HG03521 (cell line): ENCODE results near the gene NEO1.

Source experiments
- ATAC-seq: cut with Tn5 transposase; IDR thresholded peaks from one replicate; pipeline ENCODE4 v1.9.1; 2021; ENCODE audit warnings: mild to moderate bottlenecking, moderate library complexity; ENCODE audit not compliant: unreplicated experiment

Gene NEO1

DNA sequence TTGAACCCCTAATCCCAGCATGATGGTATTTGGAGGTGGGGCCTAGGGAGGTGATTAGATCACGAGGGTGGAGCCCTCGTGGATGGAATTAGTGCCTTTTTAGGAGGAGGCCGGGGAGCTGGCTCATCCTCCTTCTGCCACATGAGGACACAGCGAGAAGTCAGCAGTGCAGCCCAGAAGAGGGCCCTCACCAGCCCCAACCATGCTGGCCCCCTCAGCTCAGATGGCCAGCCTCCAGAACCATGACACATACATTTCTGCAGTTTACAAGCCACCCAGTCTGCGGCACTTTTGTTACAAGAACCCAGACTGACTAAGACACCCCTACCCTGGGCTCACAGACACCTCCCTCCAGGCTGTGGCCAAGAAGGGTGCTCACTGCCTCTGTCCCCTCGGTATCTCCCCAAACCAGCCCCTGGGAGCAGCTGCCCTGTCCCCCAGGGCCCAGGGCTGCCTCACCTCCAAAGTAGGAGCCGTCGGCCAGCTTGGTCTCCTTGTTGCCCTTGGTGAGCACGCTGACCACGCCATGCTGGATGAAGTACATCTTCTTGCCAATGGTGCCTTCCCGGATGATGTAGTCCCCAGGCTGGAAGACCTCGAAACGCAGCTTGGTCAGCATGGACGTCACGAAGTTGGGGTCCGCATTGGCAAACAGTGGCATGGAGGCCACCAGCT, 272.4 kb downstream of the NEO1 start:
- no peak for ATAC-seq

GRCh38 chr15:73325191-73325861, 273.1 kb downstream of the NEO1 start:
- no peak for ATAC-seq

DNA sequence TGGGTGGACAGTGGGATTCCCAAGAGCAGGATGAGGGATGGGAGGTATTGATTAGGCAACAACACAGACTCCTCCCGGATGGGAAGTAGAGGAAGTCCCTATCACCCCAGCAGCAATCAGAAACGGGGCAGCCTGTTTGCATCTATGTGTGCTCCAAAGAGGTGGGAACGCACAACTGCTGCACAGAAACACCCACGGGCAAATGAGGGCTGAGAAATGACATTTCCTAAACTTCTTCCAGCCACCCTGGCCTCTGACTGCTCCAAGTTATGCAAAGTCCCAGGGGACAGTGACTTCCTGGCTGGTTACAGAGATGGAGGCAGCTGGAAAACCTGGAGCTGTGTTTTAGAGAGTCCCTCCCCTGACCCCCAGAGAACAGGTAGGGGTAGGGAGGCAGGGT, 273.9 kb downstream of the NEO1 start:
- ATAC-seq, result no peak

DNA sequence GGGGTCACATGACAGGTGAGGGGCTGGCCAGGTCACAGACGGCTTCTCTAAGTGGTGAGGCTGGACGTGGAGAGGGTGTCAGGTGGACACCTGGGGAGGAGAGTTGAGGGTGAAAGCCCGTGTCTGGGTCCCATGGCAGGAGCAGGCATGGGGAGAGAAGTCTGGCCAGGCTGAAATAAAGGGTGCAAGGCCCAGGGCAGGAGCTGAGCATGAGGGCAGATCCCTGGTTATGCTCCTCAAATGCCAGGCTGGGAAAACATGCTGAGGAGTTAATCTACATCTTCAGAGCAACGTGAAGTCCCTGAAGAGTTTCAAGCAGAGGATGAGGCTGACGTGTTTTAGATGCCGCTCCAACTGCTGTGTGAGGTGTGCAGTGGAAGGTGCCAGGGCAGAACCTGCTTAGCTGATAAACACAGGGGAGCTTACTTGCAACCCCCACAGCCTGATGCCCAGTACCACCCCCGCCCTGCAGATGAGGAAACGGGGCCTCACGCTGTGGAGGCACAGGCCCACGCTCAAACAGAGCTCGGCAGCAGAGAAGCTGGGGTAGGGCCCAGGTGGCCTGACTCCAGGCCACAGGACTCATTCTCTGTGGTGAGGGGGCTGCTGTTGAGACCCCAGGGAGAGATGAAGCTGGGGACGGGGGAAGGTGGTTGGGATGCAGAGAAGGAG, 276.0 kb downstream of the NEO1 start:
- no peak for ATAC-seq

- no peak for ATAC-seq
These were observed 276.7 kb downstream of the NEO1 start for GRCh38 chr15:73328981-73329380.

GRCh38 chr15:73329501-73330200, 277.4 kb downstream of the NEO1 start:
- ATAC-seq, result no peak

DNA sequence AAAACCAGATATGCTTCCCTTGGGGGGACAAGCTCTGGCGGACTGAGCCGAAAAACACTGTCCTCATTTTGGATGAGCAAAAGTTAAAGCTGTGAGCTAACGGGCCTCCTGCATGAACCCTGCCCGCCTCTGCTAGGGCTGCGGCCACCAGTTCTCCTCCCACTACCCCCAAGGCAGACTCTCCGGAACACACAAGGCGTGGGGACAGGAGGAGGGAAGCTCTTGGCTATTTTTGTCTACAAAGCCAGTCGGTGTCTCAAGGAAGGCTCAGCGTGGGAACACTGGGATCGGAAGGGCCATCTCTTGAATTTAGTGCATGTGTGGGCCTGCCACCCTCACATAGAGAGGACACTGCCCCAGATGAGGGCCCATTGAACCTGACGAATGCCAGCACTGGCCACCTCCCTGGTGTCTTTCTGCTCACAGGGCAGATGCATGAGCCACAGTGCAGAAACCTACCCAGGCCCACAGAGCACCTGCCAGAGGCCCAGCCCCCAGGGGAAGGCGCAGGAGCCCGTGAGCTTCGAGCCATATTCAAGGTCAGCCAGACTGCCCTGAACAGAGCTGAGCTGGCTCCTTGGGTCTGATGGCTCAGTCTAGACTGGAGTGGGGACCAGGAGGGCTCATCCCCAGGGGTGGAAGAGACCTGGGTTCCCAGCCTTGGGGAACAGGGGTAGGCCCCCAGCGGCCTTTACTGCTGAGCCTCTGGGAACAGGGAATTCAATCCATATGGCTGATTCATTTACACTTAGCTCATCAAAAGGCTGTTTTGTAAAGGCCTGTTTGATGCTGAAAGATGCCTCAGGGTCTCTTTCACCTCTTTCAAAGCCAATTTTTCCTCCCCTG, 278.2 kb downstream of the NEO1 start:
- ATAC-seq, result no peak

DNA sequence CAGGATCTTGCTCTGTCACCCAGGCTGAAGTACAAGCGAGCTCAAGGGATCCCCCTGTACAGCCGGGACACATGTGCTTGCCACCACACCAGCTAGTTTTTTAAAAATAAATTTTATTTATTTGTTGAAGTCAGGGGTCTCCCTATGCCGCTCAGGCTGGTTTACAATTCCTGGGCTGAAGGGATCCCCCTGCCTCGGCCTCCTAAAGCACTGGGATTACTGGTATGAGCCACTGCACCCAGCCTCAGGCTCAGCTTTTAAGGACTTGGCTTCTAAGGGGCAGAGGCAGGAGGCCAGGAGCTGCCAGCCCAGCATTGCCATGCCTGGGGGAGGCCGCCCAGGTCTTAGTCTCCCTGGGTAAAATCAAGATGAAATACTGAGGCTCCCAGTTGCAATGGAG, 279.2 kb downstream of the NEO1 start:
- no peak for ATAC-seq

- no peak for ATAC-seq
These were observed 280.0 kb downstream of the NEO1 start for GRCh38 chr15:73331991-73332925.

GRCh38 chr15:73333001-73333400, 280.7 kb downstream of the NEO1 start:
- no peak for ATAC-seq

- ATAC-seq, result no peak
These were observed 281.8 kb downstream of the NEO1 start for GRCh38 chr15:73334086-73334485.

DNA sequence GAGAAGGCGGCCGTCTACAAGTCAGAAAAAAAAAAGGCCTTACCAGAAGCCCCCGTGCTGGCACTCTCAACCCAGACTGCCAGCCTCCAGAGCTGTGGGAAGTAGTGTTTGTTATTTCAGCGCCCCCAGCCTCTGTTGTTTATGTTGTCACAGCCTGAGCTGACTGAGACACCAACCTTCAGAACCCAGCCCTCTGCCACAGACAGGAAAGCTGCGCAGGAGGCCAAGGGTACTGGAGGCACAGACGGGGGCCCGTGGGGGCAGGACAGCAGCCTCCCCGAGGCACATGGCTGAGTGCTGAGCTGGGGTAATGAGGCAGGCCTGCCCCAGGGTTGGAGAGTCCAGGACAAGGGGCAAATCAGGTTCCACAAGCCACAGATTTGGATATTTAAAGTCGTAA, 282.8 kb downstream of the NEO1 start:
- ATAC-seq, result no peak

- no peak for ATAC-seq
These were observed 283.2 kb downstream of the NEO1 start for GRCh38 chr15:73335471-73335870.

GRCh38 chr15:73336756-73337155, 284.5 kb downstream of the NEO1 start:
- ATAC-seq, result no peak

- no peak for ATAC-seq
These were observed 284.9 kb downstream of the NEO1 start for GRCh38 chr15:73337187-73337586.

- ATAC-seq, result no peak
These were observed 285.8 kb downstream of the NEO1 start for GRCh38 chr15:73338058-73338457.

- ATAC-seq, result no peak
These were observed 286.5 kb downstream of the NEO1 start for GRCh38 chr15:73338606-73339374.

DNA sequence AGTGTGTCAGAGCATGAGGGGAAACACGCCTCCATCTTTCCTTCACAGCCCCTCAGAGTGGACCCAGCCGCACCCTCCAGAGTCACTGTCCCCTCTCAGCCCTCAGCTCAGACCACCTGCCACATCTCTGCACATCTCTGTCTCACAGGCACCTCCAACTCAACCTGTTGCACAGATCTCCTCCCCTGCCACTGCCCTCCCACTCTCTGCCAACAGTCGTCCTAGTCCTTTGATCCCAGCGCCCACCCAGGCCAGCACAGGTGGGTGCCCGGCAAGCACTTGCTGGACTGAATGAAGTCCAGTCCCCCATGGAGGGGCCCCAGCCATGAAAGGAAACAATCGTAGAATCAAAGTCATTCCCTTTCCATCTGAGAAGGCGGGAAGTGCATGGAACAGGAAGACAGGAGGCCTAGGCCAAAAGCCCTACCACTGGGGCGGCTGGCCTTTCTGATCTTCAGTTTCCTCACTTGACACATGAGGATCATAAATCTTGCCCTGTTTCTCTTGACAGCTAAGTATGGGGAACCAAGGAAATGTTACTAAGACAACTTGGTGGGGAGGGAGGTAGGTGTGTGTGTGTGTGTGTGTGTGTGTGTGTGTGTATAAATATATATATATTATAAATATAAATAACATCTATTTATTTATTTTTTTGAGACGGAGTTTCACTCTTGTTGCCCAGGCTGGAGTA, 288.4 kb downstream of the NEO1 start:
- no peak for ATAC-seq
